SW480 (cell line): Measurements from ENCODE around the gene POLR2J.
A peak's percentile ranks its signal among the peaks of the same experiment; 100 is the strongest.
"Not testable (repeated sequence)": the region's sequence is repeated elsewhere in the genome, so short reads cannot be mapped to it uniquely, and the experiment has no call there.

ENCODE experiments used
- DNase-seq: peaks from one replicate; pipeline ENCODE4 v3.0.0-alpha.2; 2016; ENCODE audit warnings: low spot score

Gene POLR2J

DNA sequence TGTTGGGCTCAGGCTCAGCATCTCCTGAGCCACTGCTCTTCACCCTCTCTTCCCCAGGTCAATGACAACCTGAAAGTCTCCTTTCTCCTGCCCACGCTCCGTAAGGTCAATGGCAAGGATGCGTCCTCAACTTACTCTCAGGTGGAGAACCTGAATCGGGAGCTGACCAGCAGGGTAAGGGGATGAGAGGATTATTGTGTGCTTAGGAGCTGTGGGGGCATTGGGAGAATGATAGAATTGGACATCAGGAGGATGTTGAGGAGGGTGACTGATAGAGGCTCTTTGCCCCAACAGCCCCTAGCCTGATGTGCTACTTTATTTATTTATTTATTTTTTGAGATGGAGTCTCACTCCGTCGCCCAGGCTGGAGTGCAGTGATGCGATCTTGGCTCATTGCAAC is 12.6 kb downstream of the POLR2J start:
- no peak for DNase-seq

DNA sequence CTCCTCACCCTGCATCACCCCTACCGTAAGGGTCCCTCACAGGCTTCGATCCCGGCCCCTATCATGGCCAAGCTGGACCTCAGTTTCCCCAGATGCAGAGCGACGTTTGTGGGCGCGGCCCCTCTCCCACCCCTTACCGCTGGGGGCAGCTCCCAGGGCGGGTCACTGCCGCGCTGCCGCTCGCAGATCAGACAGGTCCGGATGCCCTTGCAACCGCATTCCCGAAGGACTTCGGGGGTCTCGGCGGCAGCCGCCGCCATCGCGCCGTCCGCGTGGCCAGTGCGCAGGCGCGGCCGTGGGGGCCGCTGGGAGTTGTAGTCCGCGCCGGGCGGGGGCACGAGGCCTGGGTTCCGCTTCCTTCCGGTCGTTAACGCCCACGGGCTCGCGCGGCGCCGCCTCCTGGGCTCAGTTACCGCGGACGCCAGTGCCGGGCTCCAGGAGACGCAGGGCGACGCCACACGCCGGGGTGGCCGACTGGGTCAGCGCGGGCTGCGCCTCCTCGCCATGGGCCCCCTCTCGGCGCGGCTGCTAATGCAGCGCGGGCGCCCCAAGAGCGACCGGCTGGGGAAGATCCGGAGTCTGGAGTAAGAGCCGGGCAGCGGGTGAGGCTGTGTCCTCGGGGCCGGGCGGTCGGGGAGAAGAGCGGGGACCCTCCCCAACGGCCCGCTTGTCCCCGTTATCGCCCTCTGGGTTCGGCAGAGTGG is 14.0 kb downstream of the POLR2J start, which contains the start of the genes ALKBH4 and LRWD1:
Gene ALKBH4 (minus strand): TSS at position 287 of the 704 bp plus-strand sequence. CDS start 27 bp downstream, at position 260.
Gene LRWD1 (plus strand): TSS at position 408 of the 704 bp plus-strand sequence. CDS start 97 bp downstream, at position 505.
- peak; percentile 98 for DNase-seq

DNA sequence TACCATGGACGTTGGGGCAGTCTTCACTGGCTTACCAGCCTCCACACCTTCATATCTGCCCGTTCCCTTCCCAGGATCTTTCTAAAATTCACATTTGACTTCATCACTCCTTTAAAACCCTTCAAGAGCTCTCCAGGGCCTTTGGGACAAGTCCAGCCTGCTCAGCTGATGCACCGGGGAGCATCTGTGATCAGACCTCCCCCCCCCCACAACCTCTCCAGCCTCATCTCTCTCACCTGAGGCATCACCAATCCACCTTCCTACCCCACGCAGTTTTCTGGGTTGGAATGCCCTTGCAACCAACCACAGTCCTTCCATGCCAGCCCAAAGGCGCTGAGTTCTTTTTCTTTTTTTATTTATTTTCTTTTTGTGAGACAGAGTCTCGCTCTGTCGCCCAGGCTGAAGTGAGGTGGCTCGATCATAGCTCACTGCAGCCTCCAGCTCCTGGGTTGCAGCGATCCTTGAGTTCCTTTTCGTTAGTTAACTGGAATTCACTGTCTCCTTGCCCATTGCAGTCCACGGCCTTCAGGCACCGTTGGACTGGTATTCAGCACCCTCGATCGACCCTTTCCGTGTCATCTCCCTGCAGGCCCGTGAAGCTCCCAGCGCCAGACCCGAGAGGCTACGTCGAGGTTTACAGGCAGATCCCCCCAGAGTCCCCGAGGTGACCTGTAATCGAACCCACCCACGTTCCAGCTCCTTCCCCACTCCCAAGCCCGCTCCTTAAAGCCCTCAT is 14.7 kb downstream of the POLR2J start:
- peak; percentile 31 for DNase-seq

DNA sequence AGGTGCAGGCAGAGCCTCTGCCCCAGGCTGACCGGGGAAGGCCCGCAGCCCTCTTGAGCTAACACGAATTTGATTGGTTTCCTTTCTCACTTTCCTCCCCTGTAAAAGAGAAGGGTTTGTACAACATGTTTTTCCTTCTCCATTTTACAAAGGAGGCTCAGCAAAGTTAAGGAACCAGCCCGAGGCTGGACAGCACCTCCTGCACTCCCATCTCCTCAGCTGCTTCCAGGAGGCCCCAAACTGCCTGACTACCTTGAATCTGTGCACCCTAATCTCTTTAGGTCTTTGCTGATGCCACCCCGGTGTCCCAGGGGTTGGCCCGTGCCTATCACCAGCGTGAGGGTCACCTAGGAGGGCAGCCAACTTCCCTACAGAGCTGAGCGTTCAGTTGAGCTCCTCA is 18.3 kb downstream of the POLR2J start:
- DNase-seq = no peak

DNA sequence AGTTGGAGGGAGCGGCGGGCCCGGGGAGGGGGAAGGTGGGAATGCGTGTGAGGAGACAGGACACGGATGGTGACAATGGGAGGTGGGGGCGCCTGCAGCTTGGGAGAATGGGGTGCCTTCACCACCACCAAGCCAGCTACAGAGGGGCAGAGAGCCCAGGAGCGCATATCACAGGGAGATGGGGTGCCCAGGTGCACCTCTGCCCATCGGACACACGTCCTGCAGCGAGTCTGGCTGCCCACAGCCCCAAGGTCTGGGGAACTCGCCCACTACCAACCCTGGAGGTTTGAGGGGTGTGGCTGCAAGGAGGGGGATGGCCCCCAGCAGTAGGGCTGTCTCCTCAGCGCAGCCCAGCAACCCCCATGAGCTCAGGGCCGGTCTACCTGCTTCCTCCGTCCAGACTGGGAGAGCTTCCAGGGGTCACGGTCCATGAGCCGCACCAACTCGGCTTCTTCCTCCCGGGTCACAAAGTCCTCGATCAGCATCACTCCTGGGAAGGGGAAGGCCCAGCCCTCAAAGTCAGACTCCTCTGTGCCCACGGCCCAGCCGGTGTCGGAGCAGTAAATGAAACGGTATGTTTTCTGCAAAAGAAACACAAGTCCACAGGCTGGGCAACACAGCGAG is 19.4 kb downstream of the POLR2J start:
- no peak for DNase-seq

DNA sequence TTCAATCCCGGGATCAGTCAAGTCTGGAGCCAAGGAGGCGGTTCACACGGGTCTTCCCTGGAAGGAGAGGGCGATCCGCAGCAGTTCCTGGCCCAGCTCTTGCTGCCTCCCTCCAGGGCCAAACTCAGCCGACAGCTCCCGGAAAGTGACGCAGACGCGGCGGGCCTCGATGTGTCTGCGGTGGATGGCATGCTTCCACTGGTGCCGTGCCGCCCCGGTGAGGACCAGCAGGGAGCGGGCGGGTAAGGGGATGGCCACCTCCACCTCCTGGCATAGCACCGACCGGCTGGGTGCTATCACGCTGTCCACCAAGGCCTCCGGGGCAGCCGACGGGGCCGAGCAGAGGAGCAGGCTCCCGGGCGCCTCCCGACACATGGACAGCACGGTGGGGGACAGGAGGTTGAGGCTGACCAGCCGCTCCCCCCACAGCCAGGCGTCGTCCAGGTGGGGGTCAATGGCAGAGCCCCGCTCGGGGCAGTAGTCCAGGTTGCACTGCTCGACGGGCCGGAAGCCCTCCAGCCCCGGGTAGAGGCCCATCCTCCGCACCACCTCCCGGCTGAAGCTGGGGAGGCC is 21.3 kb downstream of the POLR2J start:
- DNase-seq = no peak

DNA sequence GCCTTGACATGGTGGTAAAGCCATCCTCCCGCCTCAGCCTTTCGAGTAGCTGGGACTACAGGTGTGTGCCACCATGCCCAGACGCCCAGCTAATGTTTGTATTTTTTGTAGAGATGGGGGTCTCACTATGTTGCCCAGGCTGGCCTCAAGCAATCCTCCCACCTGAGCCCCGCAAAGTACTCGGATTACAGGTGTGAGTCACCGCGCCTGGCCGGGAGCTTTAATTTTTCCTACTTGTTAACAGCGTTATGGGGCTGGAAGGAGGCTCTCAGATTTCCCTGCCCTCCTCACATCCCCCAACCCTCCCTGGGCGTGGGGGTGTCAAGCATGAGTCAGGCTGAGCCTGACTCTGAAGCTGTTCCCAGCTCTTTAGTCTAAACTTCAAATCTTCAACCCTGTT is 22.4 kb downstream of the POLR2J start:
- DNase-seq = no peak

DNA sequence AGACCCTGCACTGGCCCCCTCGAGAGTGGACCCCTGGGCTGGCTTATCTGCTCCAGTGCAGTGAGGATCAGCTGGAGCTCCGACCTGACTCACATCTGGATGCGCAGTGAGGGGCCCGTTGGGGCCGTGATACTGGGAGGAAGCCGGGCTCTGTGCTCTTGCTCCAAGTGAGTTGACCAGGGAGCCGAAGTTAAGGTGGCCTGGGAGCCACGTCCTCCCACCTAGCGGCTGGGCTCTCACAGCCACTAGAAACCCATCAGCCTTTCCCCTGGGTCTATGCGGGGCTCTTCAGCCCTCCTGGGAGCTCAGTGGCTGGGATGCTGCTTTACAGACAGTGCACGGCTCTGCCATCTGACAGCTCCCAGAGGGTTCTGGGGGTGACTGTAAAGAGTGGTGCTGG is 23.1 kb downstream of the POLR2J start:
- no peak for DNase-seq

DNA sequence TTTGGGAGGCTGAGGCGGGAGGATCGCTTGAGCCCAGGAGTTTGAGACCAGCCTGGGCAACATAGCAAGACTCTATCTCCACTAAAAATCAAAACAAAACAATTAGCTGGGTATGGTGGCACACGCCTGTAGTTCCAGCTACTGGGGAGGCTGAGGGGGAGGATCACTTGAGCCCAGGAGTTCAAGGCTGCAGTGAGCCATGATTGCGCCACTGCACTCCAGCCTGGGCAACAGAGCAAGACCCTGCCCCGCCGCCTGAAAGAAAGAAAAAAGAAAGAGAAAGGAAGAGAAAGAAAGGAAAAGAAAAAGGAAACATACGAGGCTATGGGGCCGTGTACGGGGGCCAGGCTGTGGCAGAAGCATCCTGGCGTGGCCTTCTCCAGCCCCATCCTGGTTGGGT is 23.8 kb downstream of the POLR2J start:
- DNase-seq = not testable (repeated sequence)

DNA sequence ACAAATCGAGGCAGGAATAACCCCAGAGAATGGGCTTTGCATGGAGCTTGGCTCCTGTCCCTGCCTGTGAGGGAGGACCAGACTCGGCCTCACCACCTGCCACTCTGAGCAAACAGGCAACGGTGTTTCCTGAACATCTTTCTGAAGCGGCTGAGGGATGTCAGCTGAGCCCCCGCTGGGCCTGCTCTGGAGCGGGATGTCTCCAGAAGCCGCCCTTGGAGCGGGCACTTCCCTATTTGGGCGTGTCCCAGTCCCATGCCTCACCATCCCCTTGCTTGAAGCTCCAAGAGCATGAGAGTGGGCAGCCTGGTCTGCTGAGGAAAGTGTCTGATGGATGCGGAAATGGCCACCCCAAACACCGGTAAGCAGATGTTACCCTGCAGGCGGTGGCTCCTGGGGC is 24.3 kb downstream of the POLR2J start:
- no peak for DNase-seq

DNA sequence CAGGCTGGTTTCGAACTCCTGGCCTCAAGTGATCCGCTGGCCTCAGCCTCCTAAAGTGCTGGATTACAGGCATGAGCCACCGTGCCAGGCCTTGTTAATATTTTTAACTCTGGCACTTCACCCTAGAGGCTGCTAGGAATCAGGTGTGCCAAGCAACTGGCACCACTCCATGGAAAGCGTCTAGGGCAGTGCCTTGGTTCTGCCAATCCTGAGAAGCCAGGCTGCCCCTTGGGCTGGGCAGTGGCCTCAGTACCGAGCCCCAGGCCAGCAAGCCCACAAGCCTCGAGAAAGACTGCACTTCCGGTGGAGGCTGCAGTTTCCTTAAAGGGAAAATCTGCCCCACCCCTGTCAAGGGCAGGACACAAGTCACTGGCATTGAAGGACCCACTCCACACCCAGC is 25.4 kb downstream of the POLR2J start:
- no peak for DNase-seq

DNA sequence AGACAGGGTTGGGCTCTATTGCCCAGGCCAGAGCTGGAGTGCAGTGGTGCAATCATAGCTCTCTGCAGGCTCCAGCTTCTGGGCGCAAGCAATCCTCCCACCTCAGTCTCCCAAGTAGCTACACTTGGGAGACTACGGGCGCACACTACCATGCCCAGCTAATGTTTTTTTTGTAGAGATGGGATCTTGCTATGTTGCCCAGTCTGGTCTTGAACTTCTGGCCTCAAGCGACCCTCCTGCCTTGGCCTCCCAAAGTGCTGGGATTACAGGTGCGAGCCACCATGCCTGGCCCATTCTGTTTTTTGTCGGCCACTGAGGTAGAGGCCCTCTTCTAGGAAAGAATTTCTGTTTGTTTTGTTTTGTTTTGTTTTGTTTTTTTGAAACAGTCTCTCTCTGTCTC is 26.3 kb downstream of the POLR2J start:
- DNase-seq = no peak

DNA sequence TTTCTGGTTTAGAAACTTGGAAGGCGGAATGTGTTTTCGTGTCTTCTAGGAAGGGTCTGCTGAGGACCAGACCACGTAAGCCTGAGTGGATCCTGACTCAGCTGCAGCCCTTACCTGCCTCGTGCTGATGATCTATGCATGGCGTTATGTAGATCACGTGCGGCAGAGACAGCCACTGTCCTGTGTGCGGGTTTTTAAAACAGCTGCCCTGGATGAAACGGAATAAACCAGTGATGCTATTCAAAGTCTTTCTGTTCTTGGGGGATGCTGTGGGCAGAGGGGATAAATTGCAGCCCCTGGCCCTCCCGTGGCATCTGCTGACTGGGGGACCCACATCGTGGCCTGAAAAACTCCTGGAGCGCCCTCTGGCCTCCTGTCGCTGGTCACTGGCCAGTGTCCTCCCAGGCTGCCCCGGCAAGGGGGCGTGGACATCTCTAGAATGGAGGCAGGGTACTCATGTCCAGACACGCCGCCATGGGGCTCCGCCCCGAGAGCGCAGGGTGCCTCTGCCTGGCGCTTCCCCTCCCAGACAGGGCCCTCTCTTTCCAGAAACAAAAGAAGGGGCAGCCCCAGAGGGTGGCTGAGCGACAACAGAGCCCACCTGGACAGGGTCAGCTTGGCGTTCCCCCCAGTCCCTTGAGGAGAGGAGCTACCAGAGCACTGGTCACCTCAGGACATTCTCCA is 27.2 kb downstream of the POLR2J start:
- DNase-seq = no peak

DNA sequence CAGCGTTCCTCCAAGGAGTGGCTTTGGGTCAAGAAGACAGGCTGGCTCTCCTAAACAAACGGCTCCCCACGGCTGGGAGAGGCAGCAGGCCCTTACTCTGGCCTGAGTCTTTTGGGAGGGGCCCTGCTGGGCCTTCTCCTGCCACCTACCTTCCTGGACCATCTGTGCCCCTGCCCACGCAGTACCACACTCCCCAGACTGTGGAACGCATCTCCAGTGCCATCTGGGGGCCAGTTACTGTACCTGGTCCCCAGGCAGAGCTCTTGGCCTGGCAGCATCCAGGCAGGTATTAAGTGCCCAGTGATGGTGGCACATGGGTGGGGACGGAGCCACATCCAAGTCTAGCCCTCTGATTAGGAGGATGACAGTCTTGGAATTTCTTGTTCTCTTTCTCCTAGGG is 28.5 kb downstream of the POLR2J start:
- DNase-seq = peak; percentile 57

DNA sequence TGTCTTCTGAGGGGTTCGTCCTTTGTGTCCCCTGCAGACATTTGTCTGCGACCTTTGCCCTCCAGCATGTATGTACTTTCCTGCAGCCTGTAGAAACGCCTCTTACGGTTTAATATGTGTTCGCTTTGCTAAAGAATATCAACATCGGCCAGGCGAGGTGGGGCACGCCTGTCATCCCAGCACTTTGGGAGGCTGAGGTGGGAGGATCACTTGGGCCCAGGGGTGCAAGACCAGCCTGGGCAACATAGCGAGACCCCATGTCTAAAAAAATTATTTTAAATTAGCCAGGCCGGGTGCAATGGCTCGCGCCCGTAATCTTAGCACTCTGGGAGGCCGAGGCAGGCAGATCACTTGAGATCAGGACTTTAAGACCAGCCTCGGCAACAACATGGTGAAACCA is 29.6 kb downstream of the POLR2J start:
- no peak for DNase-seq

DNA sequence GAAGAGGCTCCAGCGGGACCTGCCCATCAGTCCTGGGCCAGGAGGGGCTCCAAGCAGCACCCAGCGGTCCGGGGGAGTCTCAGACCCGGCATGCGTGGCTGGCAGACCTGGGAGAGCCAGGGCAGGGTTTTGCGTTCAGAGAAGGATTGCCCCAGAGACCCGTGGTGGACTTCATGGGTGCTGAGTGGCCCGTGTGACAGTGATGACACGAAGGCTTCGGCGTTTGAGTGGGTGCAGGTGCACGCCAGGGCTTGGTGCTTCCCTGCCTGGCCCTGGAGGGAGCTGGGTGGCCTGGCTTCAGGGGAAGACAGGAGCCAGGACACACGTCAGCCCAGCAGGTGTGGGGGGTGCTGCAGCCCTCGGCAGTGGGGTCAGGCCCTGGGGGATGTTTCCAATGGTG is 31.4 kb downstream of the POLR2J start:
- no peak for DNase-seq

DNA sequence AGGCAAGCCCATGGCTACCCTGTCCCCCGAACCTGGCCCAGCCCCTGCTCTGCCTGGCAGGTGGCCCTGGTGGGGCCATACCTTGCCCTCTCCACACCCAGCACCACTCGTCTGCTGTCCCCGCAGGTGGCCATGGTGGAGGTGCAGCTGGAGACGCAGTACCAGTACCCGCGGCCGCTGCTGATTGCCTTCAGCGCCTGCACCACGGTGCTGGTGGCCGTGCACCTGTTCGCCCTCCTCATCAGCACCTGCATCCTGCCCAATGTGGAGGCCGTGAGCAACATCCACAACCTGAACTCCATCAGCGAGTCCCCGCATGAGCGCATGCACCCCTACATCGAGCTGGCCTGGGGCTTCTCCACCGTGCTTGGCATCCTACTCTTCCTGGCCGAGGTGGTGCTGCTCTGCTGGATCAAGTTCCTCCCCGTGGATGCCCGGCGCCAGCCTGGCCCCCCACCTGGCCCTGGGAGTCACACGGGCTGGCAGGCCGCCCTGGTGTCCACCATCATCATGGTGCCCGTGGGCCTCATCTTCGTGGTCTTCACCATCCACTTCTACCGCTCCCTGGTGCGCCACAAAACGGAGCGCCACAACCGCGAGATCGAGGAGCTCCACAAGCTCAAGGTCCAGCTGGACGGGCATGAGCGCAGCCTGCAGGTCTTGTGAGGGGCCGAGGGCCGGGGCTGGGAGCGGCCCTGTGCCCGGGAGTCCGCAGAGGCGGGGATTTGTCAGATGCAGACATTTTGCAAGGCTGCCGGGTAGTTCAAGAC is 32.1 kb downstream of the POLR2J start:
- DNase-seq = no peak

DNA sequence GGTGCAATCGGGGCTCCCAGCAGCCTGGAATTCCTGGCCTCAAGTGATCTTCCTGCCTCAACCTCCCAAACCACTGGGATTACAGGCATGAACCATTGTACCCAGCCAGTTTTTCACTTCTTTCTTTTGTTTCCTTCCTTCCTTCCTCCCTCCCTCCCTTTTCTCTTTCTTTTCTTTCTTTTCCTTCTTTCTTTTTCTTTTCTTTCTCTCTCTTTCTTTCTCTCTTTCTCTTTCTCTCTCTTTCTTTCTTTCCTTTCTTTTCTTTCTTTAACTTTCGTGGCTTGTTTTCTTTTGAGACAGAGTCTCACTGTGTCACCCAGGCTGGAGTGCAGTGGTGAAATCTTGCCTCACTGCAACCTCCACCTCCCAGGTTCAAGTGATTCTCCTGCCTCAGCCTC is 33.0 kb downstream of the POLR2J start:
- DNase-seq = no peak

DNA sequence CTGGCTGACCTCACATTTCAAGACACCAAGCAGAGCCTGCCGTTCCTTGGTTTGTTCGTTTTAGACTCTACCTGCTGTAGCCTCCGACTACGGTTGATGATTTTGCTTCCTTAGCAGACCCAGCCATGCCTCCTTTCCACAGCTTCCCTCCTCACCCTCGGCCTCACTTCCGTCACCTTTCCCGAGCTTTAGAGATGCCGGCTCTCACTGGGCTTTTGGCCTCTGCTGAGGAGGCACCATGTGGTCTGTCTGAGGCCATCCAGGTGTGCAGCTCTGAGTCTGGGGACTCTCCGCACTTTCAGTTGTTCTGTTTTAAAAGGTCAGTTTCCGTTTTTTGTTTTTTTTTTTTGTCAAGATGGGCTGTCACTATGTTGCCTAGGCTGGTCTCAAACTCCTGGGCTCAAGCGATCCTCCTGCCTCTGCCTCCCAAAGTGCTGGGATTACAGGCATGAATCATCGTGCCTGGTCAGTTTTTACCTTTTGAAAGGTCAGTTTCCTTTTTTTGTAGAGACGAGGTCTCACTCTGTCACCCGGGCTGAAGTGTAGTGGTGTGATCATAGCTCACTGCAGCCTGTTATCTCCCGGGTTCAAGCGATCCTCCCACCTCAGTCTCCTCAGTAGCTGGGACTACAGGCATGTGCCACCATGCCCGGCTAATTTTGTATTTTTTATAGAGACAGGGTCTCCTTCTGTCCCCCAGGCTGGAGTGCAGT is 33.6 kb downstream of the POLR2J start:
- DNase-seq = no peak

DNA sequence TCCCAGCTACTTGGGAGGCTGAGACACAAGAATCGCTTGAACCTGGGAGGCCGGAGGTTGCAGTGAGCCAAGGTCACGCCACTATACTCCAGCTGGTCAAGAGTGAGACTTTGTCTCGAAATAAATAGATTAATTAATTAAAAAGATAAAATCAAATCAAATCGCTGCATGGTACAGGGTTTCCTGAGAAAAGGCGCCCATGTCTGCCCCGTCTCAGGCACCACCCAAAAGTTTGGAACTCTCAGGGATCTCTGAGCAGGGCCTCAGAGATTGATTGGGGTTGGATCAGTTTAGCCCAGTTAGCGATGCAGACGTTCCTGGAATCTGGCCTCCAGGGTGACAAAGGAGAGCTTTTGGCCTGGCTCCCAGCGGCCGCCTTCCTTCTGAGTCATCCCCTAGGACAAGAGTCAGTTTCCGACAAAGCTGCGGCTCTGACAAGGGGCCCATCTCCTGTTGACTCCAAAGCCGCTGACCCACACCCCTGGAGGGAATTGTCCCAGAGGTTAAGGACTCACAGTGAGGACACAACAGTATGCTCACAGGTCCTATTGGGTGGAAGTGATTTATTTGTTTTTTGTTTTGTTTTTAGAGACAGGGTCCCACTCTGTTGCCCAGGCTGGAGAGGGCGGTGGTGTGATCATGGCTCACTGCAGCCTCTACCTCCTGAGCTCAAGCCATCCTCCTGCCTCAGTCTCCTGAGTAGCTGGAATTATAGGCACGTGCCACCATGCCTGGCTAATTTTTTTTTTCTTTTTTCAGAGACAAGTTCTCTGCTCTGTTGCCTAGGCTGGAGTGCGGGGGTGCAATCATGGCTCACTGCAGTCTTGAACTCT is 38.5 kb downstream of the POLR2J start:
- peak; percentile 67 for DNase-seq
